ENCODE results near the gene NPDC1.

Gene NPDC1

GRCh38 chr9:137015976-137016375, 30.0 kb downstream of the NPDC1 start:
- DNase-seq (ENCODE audit: insufficient read length, low spot score) (no peak), FAIRE-seq (no peak)
- TF ChIP-seq POLR2A (IDR thresholded peaks at IDR 0.05; ENCODE audit: low read depth, low read length) (no peak), POU2F2 (IDR thresholded peaks at IDR 0.05; ENCODE audit: low read depth, low read length) (no peak)

- DNase-seq (ENCODE audit: insufficient read length, low spot score) = no peak
- FAIRE-seq = no peak
- TF ChIP-seq POLR2AphosphoS5 (IDR thresholded peaks at IDR 0.05; ENCODE audit: low read depth, low read length) = no peak
- TF ChIP-seq PAX5 (IDR thresholded peaks at IDR 0.05; ENCODE audit: insufficient read depth, low read length, severe bottlenecking) = no peak
- TF ChIP-seq POLR2A (IDR thresholded peaks at IDR 0.05; ENCODE audit: low read depth, low read length) = no peak
These were observed 30.4 kb downstream of the NPDC1 start for GRCh38 chr9:137015540-137015930.

- TF ChIP-seq POU2F2 (IDR thresholded peaks at IDR 0.05; ENCODE audit: low read depth, low read length) = no peak
- TF ChIP-seq POLR2AphosphoS5 (IDR thresholded peaks at IDR 0.05; ENCODE audit: low read depth, low read length) = no peak
- no peak for TF ChIP-seq PAX5 (IDR thresholded peaks at IDR 0.05; ENCODE audit: insufficient read depth, low read length, severe bottlenecking)
- TF ChIP-seq POLR2A (IDR thresholded peaks at IDR 0.05; ENCODE audit: low read depth, low read length) = no peak
- no peak for TF ChIP-seq TAF1 (IDR thresholded peaks at IDR 0.05; ENCODE audit: low read depth, low read length)
- no peak for TF ChIP-seq SPI1 (IDR thresholded peaks at IDR 0.05; ENCODE audit: low read depth, low read length)
- FAIRE-seq (no peak), DNase-seq (ENCODE audit: insufficient read length, low spot score) (no peak)
These were observed 31.0 kb downstream of the NPDC1 start for GRCh38 chr9:137014776-137015539.

- no peak for TF ChIP-seq POLR2A (IDR thresholded peaks at IDR 0.05; ENCODE audit: low read depth, low read length)
- TF ChIP-seq TAF1 (IDR thresholded peaks at IDR 0.05; ENCODE audit: low read depth, low read length) = no peak
- no peak for TF ChIP-seq POLR2AphosphoS5 (IDR thresholded peaks at IDR 0.05; ENCODE audit: low read depth, low read length)
- no peak for DNase-seq (ENCODE audit: insufficient read length, low spot score)
- FAIRE-seq = no peak
These were observed 31.8 kb downstream of the NPDC1 start for GRCh38 chr9:137014166-137014565.

- no peak for FAIRE-seq
- DNase-seq (ENCODE audit: insufficient read length, low spot score) = no peak
- TF ChIP-seq POU2F2 (IDR thresholded peaks at IDR 0.05; ENCODE audit: low read depth, low read length) (no peak), POLR2AphosphoS5 (IDR thresholded peaks at IDR 0.05; ENCODE audit: low read depth, low read length) (no peak), SPI1 (IDR thresholded peaks at IDR 0.05; ENCODE audit: low read depth, low read length) (no peak), PAX5 (IDR thresholded peaks at IDR 0.05; ENCODE audit: insufficient read depth, low read length, severe bottlenecking) (no peak), TAF1 (IDR thresholded peaks at IDR 0.05; ENCODE audit: low read depth, low read length) (no peak), POLR2A (IDR thresholded peaks at IDR 0.05; ENCODE audit: low read depth, low read length) (no peak)
These were observed 32.4 kb downstream of the NPDC1 start for GRCh38 chr9:137013571-137013940.

- TF ChIP-seq SPI1 (IDR thresholded peaks at IDR 0.05; ENCODE audit: low read depth, low read length) (no peak), POLR2A (IDR thresholded peaks at IDR 0.05; ENCODE audit: low read depth, low read length) (no peak), POU2F2 (IDR thresholded peaks at IDR 0.05; ENCODE audit: low read depth, low read length) (no peak), POLR2AphosphoS5 (IDR thresholded peaks at IDR 0.05; ENCODE audit: low read depth, low read length) (no peak), PAX5 (IDR thresholded peaks at IDR 0.05; ENCODE audit: insufficient read depth, low read length, severe bottlenecking) (no peak), TAF1 (IDR thresholded peaks at IDR 0.05; ENCODE audit: low read depth, low read length) (no peak)
- no peak for DNase-seq (ENCODE audit: insufficient read length, low spot score)
- no peak for FAIRE-seq
These were observed 33.0 kb downstream of the NPDC1 start for GRCh38 chr9:137012694-137013570.

GRCh38 chr9:137011907-137012675, 33.9 kb downstream of the NPDC1 start:
- FAIRE-seq = no peak
- TF ChIP-seq TAF1 (IDR thresholded peaks at IDR 0.05; ENCODE audit: low read depth, low read length) = no peak
- no peak for TF ChIP-seq PAX5 (IDR thresholded peaks at IDR 0.05; ENCODE audit: insufficient read depth, low read length, severe bottlenecking)
- no peak for TF ChIP-seq POLR2AphosphoS5 (IDR thresholded peaks at IDR 0.05; ENCODE audit: low read depth, low read length)
- no peak for DNase-seq (ENCODE audit: insufficient read length, low spot score)

GRCh38 chr9:137011156-137011555, 34.8 kb downstream of the NPDC1 start:
- DNase-seq (ENCODE audit: insufficient read length, low spot score) = no peak
- no peak for FAIRE-seq
- TF ChIP-seq POLR2AphosphoS5 (IDR thresholded peaks at IDR 0.05; ENCODE audit: low read depth, low read length) (no peak), SPI1 (IDR thresholded peaks at IDR 0.05; ENCODE audit: low read depth, low read length) (no peak), POU2F2 (IDR thresholded peaks at IDR 0.05; ENCODE audit: low read depth, low read length) (no peak), POLR2A (IDR thresholded peaks at IDR 0.05; ENCODE audit: low read depth, low read length) (no peak), PAX5 (IDR thresholded peaks at IDR 0.05; ENCODE audit: insufficient read depth, low read length, severe bottlenecking) (no peak), TAF1 (IDR thresholded peaks at IDR 0.05; ENCODE audit: low read depth, low read length) (no peak)

- no peak for DNase-seq (ENCODE audit: insufficient read length, low spot score)
These were observed 35.8 kb downstream of the NPDC1 start for GRCh38 chr9:137009938-137010732.

More at GRCh38 chr9:137009938-137010732, 35.8 kb downstream of the NPDC1 start:
- no peak for TF ChIP-seq POLR2A (IDR thresholded peaks at IDR 0.05; ENCODE audit: low read depth, low read length)
- TF ChIP-seq SPI1 (IDR thresholded peaks at IDR 0.05; ENCODE audit: low read depth, low read length) = no peak
- TF ChIP-seq TAF1 (IDR thresholded peaks at IDR 0.05; ENCODE audit: low read depth, low read length) = no peak
- TF ChIP-seq POU2F2 (IDR thresholded peaks at IDR 0.05; ENCODE audit: low read depth, low read length) = no peak
- TF ChIP-seq POLR2AphosphoS5 (IDR thresholded peaks at IDR 0.05; ENCODE audit: low read depth, low read length) = no peak
- TF ChIP-seq PAX5 (IDR thresholded peaks at IDR 0.05; ENCODE audit: insufficient read depth, low read length, severe bottlenecking) = no peak
- no peak for FAIRE-seq
